GM19035 (cell line): ENCODE results near the gene CARD19.
A peak's percentile ranks its signal among the peaks of the same experiment; 100 is the strongest.

ENCODE experiments used
- ATAC-seq: cut with Tn5 transposase; IDR thresholded peaks from one replicate; pipeline ENCODE4 v1.9.1; 2021; ENCODE audit not compliant: unreplicated experiment

The CARD19 gene

GRCh38 chr9:93061791-93062763, 33.9 kb upstream of the CARD19 start:
- no peak for ATAC-seq

GRCh38 chr9:93064392-93065134, 31.5 kb upstream of the CARD19 start:
- ATAC-seq: peak; percentile 90

DNA sequence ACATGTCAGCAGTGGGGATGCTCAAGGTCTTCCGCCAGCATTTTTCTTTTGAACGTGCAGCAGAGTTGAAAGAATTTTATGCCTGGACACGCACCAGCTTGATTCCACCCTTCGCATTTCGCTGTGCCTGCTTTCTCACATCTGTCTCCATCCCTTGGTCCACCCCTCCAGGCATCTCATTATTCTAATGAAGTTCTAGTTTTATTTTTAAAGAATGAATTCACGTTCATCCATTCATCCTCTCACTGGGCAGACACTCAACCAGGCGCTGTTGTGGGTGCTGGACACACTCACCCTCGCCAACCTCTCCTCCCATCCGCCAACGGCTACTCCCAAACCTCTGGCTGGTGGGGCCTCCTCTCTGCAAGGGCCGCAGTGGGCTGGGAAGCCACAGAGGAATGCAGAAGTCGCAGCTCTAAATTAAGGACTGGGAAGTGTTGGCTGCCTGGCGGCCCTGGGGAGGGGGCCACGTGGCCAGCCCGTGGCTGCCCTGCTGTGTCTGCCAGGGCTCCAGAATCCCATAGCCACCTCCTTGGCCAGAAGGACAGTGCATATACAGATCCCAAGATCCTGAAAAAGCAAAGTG, 30.8 kb upstream of the CARD19 start:
- no peak for ATAC-seq

GRCh38 chr9:93066978-93067603, 28.9 kb upstream of the CARD19 start:
- no peak for ATAC-seq

DNA sequence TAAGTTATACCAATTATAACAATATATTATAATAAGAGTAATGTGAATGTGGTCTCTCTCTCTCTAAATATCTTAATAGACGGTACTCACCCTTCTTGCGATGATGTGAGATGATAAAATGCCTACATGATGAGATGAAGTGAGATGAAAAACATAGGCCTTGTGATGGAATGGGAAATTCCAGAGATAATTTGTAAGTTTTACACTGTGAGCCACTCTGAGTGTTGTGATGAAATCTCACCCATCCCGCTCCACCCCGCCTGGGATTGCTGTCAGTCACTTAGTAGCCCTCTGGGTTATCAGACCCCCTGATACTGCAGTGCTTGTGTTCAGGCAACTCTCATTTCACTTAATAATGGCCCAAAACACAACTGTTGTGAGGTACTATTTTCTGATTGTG, 27.1 kb upstream of the CARD19 start:
- ATAC-seq: no peak

DNA sequence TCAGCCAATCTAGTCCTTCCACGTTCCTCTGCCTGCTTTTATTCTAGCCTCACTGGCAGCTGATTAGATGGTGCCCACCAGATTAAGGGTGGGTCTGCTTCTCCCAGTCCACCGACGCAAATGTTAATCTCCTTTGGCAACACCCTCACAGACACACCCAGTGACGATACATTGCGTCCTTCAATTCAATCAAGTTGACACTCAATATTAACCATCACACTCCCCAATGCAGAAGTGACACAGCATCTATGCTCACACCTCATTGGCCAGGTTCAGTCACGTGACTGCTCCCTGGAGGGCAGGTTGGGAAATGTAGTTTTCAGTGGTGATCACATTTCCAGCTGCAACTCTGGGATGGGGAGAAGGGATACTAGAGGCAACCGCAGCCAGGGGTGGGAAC, 24.6 kb upstream of the CARD19 start:
- ATAC-seq: no peak

DNA sequence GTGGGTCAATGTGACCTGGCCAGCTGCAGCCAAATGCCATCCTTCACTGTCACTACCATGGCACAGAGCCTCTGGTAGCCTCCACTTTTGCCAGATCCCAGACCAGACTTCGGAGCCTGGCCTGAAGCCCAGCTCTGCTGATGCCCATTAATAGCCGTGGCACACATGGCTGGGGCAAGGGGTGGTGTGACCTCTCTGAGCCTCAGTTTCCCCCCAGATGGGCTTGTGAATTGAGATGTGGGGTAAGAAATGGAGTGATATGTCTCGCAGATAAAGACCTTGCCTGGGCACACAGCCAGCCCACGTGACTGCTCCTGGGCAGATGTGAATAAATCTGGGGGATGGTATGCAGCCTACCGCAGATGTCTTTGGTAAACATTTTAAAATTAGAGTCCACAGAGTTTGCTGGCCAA, 23.6 kb upstream of the CARD19 start:
- no peak for ATAC-seq

DNA sequence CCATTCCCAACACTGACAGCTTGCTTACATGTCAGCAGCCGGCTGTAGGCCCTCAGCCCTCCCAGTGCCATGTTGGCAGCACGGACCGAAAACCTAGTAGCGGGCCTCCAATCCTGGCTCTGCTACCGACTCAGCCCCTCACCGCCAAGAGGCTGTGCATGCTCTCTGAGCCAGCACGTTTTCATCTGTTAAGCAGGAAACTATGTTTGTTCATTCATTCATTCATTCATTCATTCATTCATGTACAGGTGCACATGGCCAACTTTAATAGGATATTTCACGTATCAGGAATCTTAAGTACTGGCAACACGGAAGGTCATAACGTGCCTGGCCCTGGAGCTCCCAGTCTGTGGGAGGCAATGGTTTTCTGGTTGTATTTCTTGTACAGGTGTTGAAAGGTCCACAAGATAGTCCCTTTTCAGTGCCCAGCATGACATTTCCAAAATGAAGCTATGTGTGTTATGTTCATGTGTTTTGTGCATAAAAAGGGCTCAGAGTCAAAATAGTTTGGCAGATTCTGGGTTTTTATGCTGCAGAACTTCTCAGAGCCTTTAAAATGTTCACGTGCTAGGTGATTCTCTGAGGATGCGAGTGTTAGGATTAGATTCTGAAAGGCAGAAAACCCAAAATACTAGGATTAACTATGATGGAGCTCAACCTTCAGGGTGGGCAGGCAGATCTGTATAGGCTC, 19.8 kb upstream of the CARD19 start:
- ATAC-seq: no peak

DNA sequence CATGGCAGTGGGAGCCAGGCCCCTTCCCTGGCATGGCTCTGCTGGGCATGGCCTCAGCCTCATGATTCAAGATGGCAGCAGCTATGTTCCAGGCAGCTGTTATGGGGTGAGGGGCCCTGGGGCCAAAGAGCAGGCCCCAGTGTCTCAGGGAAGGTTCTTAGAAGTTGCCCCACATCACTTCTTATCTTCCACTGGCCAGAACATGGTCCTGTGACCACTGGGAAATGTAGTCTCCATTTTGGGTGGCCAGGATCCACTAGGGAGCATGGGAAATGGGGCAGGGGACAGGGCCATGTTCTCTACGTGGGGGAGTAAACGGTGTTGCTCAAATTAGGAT, 19.3 kb upstream of the CARD19 start:
- no peak for ATAC-seq

DNA sequence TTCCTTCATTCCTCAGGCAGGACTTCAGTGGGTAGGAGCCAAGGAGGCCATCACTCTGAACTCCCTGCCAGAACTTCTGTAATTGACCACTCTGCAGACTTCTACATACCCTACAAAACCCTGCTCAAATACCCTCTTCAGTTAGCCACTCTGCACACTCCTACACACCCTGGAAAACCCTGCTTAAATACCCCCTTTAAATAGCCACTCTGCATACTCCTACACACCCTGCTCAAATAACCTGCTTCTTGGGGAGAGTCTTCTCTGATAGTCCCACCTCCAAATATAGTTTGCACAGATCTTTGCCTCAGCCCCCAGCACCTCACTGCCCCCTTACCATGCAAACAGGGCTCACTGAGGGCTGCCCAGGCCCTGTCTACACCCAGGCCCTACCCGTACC, 18.6 kb upstream of the CARD19 start:
- no peak for ATAC-seq

DNA sequence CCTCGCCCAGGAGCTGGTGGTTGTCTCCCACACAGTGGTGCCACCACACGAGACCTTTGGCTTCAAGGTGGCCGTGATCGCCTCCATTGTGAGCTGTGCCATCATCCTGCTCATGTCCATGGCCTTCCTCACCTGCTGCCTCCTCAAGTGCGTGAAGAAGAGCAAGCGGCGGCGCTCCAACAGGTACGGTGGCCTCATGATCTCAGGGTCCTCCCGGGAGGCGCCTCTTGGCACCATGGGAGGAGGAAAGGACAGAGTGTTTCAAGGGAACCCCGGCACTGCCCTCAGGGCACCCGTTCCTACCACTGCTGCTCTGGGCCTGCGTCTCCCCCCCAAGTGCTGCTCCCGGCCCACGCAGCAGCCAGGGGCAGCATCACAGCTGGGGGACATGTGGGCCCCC, 18.2 kb upstream of the CARD19 start:
- ATAC-seq: no peak

GRCh38 chr9:93079371-93079770, 16.6 kb upstream of the CARD19 start:
- no peak for ATAC-seq

GRCh38 chr9:93080406-93080805, 15.6 kb upstream of the CARD19 start:
- no peak for ATAC-seq

- no peak for ATAC-seq
Observed at GRCh38 chr9:93081081-93081529, 14.9 kb upstream of the CARD19 start.

GRCh38 chr9:93081931-93082330, 14.1 kb upstream of the CARD19 start:
- ATAC-seq: no peak

DNA sequence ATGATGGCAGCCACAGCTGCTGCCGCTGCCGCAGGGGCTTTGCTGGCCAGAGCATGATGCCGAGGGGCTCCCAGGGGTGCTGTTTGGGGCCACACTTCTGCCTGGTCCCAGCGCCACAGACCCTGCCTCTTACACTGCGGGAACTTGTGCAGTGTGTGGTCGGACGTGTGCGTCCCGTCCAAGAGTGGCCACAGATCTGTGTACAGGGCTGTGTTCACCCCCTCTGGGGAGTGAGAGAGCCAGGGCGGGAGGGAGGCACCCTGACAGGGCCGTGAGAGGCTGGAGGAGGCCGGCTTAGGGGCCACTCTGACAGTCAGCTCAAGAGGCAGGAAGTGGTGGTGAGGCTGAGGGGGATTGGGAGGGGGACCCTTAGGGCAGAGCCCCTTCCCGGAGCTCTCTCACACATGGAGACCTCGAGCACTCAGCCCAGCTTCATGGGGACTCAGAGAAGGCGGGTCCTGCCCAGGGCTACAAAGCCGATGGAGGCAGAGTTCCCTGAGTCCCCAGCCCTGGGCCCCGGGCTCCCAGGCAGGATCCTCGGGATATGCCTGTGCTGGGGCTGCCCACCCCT, 13.1 kb upstream of the CARD19 start:
- ATAC-seq: no peak

GRCh38 chr9:93083592-93084470, 12.2 kb upstream of the CARD19 start:
- no peak for ATAC-seq

DNA sequence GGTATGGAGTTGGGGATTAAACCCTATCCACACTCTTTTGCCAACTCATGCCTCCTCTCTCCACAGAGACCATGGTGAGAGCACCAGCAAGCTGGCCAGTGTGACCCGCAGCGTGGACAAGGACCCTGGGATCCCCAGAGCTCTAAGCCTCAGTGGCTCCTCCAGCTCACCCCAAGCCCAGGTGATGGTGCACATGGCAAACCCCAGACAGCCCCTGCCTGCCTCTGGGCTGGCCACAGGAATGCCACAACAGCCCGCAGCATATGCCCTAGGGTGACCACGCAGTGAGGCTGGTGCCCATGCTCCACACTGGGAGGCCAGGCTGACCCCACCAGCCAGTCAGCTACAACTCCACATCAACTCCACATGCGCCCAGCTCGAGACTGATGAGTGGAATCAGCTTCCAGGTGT, 11.5 kb upstream of the CARD19 start:
- no peak for ATAC-seq

DNA sequence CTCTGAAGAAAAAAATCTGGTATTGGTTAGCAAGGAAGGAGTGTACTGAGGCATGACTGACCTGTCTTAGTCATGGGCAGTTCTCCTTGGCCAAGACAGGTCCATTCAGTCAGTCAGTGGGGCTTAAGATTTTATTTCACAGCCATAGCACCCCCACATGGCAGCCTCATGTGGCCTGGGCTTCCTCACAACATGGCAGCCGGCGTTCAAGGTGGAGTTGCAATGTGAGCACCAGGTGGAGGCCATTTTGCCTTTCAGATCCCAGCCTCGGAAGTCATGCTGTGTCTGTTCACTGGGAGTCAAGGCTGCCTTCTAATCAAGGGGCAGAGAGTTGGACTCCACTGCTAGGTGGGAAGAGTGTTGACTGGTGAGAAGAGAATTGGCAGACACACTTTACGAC, 10.3 kb upstream of the CARD19 start:
- ATAC-seq: no peak
